Fibroblast of skin of back (primary cell): ENCODE results near the gene YIF1A.
"Not testable (repeated sequence)": the region's sequence is repeated elsewhere in the genome, so short reads cannot be mapped to it uniquely, and the experiment has no call there.

Source experiments
- DNase-seq: peaks from one replicate; pipeline ENCODE4 v3.0.0-alpha.2; 2013

Gene YIF1A

GRCh38 chr11:66326261-66327111, 37.5 kb upstream of the YIF1A start:
- peak; percentile 94 for DNase-seq

- DNase-seq = no peak
These were observed 36.3 kb upstream of the YIF1A start for GRCh38 chr11:66325263-66325671.

- DNase-seq = peak; percentile 75
These were observed 35.7 kb upstream of the YIF1A start for GRCh38 chr11:66324664-66325063.

GRCh38 chr11:66323684-66324083, 34.7 kb upstream of the YIF1A start:
- no peak for DNase-seq

- no peak for DNase-seq
These were observed 33.9 kb upstream of the YIF1A start for GRCh38 chr11:66322732-66323427.

GRCh38 chr11:66321606-66322005, 32.7 kb upstream of the YIF1A start:
- DNase-seq = no peak

GRCh38 chr11:66320748-66321147, 31.8 kb upstream of the YIF1A start:
- not testable (repeated sequence) for DNase-seq

GRCh38 chr11:66320289-66320688, 31.3 kb upstream of the YIF1A start:
- DNase-seq = not testable (repeated sequence)

GRCh38 chr11:66318600-66318970, 29.6 kb upstream of the YIF1A start:
- no peak for DNase-seq

GRCh38 chr11:66317723-66318599, 29.0 kb upstream of the YIF1A start:
- peak; percentile 78 for DNase-seq

GRCh38 chr11:66317322-66317722, 28.4 kb upstream of the YIF1A start:
- peak; percentile 82 for DNase-seq

- peak; percentile 92 for DNase-seq
These were observed 27.9 kb upstream of the YIF1A start, which contains the start of gene CD248 for GRCh38 chr11:66316849-66317251. Gene CD248 (minus strand): TSS chr11:66317044. CDS start chr11:66317027, 17 bp downstream.

- peak; percentile 32 for DNase-seq
These were observed 27.2 kb upstream of the YIF1A start for GRCh38 chr11:66315921-66316811.

- no peak for DNase-seq
These were observed 26.5 kb upstream of the YIF1A start for GRCh38 chr11:66315498-66315885.

GRCh38 chr11:66314561-66315497, 25.9 kb upstream of the YIF1A start:
- DNase-seq = no peak

- no peak for DNase-seq
These were observed 25.2 kb upstream of the YIF1A start for GRCh38 chr11:66314186-66314501.

- DNase-seq = peak; percentile 50
These were observed 24.6 kb upstream of the YIF1A start for GRCh38 chr11:66313321-66314185.

GRCh38 chr11:66312549-66313320, 23.8 kb upstream of the YIF1A start:
- DNase-seq = peak; percentile 99
